ENCODE measurements around the gene RHBDF2.

Gene RHBDF2

DNA sequence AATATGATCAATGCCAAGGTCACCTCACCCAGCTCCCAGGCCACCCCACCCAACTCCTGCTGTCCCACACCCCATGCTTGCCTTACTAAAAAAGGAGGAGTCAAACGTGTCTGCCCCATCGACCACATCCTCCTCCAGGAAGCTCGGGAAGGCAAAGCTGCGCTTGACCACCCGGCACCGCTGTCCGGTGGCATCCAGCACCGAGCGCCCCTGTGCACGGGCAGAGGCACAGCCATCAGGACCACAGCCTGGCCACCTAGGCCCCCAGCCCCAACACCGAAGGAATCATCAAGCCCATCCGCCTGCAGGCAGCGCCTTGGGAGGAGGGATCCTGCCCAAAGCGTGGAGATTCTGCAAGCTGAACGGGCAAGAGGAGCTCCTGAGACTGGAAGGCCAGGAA is 23.6 kb downstream of the RHBDF2 start:
- DNase-seq = no peak

DNA sequence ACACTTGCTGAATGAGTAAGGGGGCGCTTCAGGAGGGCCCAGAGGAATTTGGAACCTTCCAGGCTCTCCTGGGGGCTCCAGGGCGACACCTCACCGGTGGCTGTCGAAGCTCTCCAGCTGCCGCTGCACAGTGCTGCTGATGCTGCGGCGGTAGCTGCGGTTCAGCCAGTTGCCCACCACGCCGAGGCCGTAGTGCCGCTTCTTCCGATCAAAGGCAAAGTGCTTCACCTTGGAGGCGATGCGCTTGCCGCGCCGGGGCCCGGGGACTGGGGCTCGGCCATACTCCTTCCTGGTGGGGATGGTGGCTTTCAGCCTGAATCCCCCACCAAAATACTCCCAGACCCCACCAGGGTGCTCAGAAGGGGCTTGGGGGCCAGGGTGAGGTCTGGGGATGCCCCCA is 24.5 kb downstream of the RHBDF2 start:
- DNase-seq = no peak

DNA sequence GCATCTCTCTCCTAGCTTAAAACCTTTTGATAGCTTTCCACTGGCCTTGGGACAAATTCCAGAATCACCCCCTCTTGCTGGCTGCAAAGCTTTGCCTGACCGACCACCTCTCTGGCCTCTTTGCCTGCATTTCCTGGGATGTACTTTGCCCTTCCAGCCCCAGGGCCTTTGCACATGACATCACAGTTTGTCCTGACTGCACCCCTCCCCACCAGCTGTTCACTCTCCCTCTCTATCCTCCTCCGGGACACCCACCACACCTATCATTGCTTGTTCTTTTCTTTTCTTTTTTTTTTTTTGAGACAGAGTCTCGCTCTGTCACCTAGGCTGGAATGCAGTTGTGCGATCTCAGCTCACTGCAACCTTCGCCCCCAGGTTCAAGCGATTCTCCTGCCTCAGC is 25.9 kb downstream of the RHBDF2 start:
- DNase-seq = no peak

DNA sequence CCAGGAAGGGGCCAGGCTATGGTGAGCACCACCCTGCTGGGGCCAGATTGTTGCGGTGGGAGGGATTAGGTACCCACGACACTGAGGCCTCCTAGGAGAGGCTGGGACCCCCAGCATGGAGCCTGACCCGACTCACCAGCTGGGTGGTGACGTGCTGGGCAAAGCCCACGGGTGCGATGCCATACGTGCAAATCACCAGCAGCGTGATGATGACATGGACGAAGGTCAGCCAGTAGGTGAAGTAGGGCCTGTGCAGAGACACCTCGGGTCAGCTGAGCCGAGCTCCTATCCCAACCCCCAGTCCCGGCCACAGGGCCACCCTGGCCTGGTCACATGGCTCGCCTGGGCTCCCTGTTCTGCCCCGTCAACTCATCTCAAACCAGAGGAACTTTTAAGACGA is 26.3 kb downstream of the RHBDF2 start:
- no peak for DNase-seq

DNA sequence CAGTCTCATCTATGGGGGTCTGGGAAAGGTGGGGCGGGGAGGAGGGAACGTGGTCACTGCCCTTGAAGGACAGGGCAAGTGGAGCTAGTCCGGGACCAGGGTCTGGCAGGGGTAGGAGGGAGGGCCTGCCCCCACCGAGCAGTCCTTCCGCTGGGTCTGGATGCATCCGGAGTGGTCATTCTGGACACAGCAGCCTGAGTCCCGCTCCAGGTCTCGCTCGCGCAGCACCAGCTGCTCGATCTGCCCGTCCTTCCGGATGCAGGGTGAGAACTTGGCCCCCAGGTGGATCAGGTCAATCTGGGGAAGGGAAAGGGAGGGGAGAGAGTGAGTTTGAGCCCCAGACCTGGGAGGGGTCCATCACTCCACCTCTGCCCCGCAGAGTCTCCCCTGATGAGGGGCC is 27.0 kb downstream of the RHBDF2 start:
- no peak for DNase-seq

DNA sequence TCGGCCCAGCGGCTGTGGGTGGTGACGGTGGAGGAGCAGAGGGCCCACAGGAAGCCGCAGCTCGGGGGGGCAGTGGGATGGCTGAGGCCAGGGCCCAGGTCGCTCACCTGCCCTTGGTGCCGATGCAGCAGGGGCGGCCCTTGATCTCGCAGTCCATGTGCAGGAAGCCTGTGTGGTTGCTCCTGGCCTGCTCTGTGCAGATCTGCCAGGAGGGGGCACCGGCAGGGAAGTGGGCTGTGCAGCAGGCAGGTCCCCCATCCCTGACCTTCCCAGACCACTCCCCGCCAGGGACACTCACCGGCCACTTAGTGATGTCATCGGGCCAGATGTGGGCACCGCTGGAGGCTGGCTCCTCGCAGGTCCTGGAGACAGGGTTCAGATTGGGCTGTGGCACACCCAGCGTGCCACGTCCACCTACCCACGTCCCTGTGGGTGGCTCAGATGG is 27.7 kb downstream of the RHBDF2 start:
- no peak for DNase-seq

DNA sequence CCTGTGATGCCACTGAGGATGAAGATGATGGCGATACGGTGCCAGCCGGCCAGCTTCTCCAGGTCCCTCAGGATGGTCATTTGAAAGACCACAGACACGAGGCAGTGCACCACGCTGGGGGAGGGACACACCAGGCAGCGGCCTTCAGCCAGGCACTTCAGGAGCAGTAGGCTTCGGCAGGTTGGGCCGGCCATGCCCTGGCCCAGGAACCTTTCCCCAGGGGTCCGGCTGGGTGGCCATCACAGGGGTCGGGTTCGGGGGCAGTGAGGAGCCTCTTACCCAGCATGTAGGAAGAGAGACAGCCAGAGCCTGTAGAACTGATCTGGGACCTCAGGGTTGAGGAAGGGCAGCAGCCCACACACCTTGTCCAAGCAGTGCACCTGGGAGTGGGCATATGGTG is 28.5 kb downstream of the RHBDF2 start:
- no peak for DNase-seq

DNA sequence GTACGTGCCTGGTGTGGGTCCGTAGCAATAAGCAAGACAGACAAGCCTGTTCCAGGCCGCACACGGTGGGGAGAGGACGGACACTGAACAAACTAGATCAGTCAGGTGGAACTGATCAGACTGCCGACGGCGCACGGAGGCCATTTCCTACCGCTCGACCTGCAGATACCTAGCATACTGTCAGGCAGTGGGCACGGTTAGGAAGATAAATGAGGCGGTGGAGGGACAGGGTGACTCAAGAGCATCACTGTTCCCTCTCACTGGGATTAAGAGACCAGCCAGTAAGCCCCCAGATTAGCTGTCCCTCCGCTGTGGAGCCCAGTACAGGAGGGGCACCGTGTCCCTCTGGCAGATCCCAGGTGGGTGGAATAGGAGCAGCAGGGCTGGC is 29.0 kb downstream of the RHBDF2 start:
- no peak for DNase-seq

DNA sequence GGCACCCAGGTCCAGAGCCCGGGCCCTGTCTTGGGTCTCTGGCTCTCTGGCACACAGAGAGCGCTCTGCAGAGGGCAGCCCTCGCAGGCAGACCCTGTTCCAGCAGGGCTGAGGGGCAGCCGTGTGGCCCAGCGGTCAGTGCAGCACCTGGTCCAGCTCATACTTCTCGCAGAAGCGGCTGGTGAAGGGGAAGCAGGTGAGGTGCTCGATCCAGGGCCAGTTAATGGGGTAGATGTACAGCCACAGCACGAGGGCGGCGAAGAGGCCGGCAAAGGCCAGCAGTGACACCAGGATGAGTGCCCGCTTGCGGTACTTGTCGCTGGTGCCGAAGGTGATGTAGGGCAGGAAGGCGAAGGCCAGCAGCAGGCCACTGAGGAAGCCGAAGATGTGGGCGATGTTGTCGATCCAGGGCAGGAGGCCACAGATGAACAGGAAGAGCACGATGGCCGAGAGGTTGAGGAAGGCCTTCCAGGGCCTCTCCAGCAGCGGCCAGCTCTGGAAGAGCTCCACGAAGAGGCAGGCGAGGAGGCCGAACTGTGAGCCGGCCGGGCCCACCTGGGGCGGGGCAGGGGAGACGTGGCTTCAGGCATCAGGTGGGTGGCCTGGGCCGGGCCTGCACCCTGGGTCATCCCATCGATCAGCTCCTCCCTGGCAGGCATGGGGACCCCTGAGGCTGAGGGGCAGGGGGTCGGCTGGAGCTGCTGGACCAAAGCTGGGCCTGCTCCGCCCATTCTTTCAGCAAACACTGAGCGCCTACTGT is 29.5 kb downstream of the RHBDF2 start:
- no peak for DNase-seq

DNA sequence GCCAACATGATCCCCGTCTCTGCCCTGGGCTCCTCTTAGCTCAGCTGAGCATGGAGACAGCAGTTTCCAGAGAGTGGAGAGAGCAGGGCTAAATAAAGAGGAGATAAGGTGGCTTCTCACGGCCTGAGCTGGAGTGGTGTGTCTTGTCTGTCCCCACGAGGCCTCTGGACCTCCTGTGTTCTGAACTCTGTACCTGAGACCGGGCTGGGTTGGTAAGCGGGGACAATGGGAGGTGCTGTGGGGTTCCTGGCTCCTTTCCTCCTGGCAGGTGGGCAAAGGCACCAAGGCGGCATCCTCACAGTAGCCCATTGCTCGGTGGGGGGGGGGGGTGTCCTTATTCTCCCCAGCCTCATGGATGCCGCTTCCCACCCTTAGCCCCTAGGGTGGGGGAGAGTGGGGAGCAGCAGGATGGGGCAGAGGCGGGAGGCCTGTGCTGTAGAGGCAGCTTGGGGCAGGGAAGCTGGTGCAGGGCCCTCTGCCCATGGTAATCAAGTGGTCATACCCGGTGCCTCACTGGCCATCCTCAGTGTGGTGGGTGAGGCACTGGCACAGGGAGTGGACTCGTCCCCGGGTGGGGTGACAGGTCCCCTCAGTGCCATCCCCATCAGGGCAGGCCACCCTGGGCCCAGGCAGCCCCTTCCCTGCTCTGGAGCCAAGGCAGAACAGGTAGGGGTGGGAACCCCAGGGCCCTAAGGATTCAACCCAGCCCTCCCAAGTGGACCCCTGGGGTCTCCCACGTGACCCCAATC is 31.1 kb downstream of the RHBDF2 start:
- DNase-seq = no peak

DNA sequence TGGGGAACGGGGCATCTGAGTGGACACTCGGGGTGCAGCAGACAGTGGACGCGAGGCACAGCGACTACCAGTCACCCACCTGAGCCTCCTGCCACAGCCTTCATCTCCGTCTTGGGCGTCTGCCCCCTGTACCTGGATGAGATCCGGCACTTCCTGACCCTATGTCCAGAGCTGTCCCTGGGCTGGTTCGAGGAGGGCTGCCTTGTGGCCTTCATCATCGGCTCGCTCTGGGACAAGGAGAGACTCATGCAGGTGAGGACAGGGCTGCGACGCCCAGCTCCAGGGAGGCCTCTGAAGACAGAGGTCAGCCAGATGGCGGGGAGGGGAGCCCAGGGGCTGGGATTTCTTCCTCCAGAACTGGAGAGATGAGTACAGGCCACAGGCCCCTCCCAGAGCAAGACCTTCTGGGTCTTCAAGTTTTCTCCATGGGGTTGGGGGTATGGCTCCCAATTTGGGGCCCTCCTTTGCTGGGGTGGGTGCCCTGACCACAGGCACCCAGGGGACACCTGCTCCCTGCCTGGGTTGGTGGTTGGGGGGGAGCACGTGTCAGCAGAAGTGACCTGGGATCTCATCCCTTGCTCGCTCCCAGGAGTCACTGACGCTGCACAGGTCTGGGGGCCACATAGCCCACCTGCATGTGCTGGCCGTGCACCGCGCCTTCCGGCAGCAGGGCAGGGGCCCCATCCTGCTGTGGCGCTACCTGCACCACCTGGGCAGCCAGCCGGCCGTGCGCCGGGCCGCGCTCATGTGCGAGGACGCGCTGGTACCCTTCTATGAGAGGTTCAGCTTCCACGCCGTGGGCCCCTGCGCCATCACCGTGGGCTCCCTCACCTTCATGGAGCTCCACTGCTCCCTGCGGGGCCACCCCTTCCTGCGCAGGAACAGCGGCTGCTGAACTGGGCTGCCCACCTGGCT is 31.9 kb downstream of the RHBDF2 start:
- DNase-seq = no peak

DNA sequence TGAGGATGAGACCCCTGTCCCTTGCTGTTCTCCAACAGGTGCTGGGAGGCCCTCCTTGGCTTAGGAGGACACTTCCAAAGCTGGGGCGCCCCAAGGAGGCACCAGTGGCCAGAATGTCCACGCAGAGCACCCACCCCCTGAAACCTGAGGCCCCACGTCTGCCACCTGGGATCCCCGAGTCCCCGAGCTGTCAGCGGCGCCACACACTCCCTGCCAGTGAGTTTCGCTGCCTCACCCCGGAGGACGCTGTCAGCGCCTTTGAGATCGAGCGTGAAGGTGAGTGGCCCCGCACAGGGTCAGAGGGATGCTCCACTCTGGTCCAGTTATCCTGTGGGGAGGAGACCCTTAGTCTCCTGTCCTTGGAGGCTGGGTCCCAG is 32.6 kb downstream of the RHBDF2 start:
- no peak for DNase-seq

DNA sequence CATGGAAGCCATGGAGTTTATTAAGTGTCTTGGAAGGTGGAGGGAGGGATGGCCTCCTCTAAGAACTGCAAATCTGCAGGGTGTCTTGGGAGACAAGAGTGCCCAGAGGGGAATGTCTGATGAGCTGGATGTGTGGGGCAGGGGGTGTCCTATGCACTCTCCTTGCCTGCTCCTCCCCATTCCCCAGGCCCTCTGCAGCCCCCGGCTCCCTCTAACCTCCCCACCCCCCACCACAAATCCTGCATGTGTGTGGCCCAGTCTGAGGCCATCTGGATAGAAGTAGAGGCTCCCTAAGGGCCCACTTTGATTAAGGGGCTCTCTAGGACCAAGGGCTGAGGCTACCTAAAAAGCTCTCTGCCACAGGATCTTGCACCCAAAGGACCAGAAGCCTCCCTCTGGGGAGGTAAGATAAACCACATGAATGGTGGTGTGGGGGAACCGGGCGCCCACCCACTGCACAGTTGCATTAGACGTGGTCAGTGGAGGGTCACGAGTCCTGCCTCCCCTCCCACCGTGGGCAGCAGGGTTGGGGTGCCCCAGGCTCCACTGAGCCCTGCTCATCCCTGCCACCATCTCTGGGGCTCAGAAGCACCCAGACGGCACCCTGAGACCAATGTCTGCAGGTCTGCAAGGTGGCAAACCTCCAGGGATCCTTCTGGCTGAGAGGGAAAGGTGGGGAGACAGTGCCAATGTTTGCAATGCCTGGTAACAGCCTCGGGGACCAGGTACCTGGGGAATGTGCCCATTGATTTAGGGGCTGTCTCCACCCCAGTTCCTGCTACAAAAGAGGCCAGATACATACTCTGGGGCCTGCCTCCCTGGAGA is 33.2 kb downstream of the RHBDF2 start:
- DNase-seq = no peak

DNA sequence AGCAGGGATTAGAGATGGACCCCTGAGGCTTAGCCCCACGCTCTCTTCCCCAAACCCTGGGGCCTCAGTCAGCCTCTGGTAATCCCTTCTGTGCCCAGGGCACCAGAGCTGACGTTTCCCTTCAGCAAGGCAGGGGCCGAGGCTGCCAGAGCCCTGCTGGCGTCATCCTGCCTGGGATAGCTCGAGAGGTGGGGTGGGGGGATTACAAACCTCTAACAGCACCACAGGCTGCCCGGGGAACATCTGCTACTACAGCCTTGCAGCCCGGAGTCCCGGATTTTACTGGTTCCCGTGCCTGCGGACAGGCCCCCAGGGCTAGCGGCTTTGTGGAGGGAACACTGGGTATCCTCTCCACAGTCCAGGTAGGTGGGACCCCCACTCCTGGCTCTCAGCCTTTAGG is 33.9 kb downstream of the RHBDF2 start, which contains the start of gene AANAT:
Gene AANAT, plus strand, starts transcription at position 238 of the 400 bp plus-strand sequence. CDS start 1,144 bp downstream, outside the sequence.
- no peak for DNase-seq

DNA sequence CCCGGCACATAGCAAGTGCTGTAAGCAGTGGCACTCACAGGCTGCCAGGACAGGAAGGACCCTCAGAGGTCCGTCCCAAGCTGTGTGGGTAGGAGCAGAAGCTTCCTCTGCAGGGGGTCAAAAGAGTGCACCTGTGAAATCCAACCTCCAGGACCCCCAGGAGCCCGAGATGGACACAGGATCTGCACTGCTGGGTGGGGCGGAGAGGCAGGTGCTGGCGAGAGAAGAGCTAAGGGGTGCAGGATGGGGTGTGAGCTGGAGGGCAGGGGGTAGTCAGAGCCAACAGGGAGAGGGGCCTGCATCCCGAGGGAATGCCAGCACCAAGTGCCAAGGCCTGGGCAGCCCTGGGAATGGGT is 34.5 kb downstream of the RHBDF2 start:
- DNase-seq = no peak

DNA sequence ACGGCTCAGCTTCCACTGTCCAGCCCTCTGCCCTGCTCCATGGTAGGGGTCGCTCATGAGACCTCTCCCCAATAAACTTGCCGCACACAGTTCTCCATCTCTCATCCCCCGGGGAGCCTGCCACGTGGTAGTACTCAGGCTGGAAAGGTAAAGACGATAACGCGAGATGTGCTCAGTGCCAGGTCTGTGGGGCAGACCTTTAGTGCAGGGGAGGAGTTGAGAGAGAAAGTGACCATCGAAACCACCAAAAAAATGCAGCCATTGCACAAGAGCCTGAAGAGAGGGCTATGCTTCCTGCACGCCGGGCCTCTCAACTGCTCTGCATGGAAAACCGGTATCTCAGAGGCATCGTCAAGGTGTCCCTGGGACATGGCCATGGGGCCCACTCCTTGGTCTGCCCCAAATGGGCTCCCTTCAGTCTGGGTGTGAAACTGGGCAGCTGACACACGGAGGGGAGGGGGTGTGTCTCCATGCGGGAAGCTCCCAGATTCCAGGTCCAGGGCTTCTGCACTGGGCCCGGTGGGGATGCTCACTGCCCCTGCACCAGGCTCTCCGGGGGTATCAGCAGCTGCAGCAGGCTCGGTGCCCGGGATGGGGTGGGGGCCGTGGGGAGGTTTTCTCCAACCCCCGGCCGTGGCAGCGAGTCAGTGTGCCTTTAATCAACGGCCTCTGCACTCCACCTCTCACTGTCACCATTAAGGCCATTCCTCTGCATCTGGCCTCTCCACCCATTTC is 38.5 kb downstream of the RHBDF2 start:
- DNase-seq = no peak

DNA sequence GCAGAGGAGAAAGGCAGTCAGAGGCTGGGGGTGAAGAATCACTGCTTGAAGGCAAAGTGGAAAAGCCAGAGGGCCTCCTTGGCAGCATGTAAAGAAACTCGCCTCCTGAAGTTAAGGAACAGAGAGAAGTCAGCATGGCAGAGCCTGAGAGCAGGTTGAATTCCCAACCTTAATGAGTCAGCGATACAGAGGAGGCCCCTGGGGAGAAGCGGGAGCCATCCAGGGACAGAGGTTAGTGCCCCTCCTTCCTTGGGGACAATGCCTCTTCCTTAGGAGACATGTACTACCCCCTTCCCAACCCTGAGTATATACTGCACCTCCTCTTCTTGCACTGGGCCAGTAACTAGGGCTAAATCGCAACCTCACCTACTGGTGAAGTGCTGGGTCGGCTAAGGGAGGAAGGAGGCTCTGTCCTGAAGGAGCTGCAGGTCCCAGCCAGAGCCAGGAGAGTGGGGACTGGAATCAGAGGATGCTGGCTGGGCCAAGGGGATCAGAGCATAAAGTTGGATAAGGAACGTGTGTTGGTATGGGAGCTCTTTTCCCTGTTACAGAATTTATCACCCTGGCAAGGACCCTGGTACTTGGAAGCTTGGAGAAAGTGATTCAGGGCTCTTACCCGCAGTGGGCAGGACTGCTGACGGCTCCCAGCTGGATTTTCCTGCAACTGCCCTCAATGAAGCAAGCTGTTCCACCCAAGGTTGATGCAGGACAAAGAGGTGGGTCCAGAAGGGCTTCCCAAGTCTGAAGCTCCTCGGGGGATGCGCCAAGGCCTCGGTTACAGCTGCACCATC is 39.3 kb downstream of the RHBDF2 start:
- DNase-seq = no peak

DNA sequence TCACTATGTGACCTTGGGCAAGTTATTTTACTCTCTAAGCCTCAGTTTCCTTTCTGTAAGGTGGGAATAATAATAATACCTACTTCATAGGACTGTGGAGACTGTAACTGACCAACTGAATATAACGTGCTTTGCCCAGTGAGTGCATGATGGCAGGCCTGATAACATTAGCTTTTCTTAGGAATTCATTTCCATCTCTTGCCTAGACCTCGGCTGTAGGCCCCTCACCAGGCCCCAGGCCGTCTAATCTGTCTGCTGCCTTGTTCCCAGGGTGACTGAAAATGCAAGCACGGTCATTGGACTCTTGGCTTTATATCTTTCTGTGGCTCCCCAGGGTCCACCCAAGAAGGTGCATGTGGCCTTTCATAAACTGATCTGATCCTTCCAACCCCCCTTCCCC is 41.5 kb downstream of the RHBDF2 start:
- DNase-seq = no peak

DNA sequence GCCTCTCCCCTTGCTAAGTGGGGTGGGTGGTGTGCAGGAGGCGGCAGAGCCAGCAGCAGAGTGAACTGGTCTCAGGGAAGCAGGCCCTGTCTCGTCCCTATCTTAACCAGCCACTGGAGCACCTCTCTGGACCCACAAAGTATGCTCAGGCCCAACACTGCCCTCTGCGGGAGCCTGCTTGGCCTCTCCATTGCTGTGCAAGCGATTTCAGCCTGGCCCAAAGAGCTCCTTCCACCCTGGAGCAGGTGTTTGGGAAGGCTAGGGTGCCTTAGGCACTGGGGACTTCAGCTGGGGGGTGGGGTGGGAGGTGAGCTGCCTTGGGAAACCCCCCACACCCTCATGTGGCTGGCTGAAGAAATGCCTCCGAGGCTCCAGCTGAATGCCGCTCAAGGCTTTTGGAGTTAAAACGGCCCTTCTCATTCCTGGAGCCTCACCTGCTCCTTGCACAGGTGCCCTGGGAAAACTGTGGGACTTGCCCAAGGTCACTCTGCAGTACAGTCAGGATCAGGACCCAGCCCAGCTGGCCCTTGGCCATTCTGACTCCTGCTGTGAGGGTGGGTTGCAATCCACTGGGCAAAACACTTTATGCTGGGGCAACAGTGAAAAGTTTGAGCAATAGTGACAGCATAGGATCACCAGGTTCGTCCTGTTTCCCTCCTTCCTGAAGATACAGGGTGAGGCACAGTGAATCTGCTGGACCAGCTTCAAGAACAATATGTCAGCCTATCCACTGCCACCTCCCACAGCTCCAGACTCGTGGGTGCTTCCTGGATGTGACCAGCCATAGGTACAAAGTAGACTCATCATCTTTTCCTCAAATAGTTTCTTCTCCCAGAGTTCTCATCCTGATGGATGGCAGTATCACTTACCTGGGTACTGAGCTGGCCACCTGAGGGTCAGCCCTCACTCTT is 42.4 kb downstream of the RHBDF2 start:
- DNase-seq = peak; percentile 40

DNA sequence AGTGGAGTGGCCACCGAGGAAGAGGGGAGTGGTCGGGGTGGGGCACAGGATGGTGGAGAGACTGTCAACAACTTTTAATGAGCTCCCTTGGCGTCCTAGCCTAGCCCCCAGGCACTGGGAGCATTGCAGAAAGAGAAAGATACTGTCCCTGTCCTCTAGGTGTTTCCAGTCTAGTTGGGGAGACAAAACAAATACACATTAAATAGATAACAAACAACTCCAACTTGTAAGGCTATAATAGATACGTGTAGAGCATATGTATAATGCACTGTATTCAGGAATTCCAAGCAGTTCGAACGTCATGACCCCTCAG is 47.8 kb downstream of the RHBDF2 start:
- DNase-seq = no peak
